Activated CD4-positive, alpha-beta T cell treated with anti-CD3 and anti-CD28 coated beads for 36 hours (primary cell): ENCODE data around the gene DPH1. TPM values are rescaled to one million over a fixed set of nuclear protein-coding genes. Genes with fewer than 3 reads are reported as not detected.
A peak's percentile ranks its signal among the peaks of the same experiment; 100 is the strongest.

Experiments used
- ATAC-seq: fragments of 200-7000 bp; cut with Tn5 transposase; one replicate; pipeline ENCODE4 v1.10.0; 2021; ENCODE audit warnings: mild to moderate bottlenecking, moderate library complexity
- CTCF ChIA-PET: fragments of 350-600 bp; sonication (Branson Sonifier 250); formaldehyde crosslinking; loops from one replicate; lab custom pipeline; 2021; ENCODE audit warnings: antibody characterized with exemption; lab: Charles Lee
- POLR2A ChIA-PET: fragments of 350-600 bp; sonication (Branson Sonifier 250); formaldehyde crosslinking; loops from one replicate; lab custom pipeline; 2021; ENCODE audit warnings: antibody characterized with exemption, inconsistent platforms; lab: Charles Lee
- DNase-seq: peaks from one replicate; pipeline ENCODE4 v3.0.0-alpha.2; 2020
- H3K27ac Mint-ChIP-seq: one replicate; pipeline ENCODE4 v1.8.0; 2021; ENCODE audit warnings: mixed read lengths
- H3K27me3 Mint-ChIP-seq: one replicate; pipeline ENCODE4 v1.8.0; 2021; ENCODE audit warnings: mixed read lengths
- H3K36me3 Mint-ChIP-seq: one replicate; pipeline ENCODE4 v1.8.0; 2021; ENCODE audit warnings: low read depth, mixed read lengths
- H3K4me1 Mint-ChIP-seq: one replicate; pipeline ENCODE4 v1.8.0; 2021; ENCODE audit warnings: mixed read lengths
- H3K4me3 Mint-ChIP-seq: one replicate; pipeline ENCODE4 v1.8.0; 2021; ENCODE audit warnings: mild to moderate bottlenecking, moderate library complexity, mixed read lengths
- H3K9me3 Mint-ChIP-seq: one replicate; pipeline ENCODE4 v1.8.0; 2021; ENCODE audit warnings: low read depth, mixed read lengths
- intact Hi-C, 2 experiments: fragments of 100-400 bp; cut with DNase I in 1 of 2; cut with micrococcal nuclease in 1 of 2; formaldehyde crosslinking; loops; one replicate each; pipeline versions ENCODE4 v1.14.2 to v1.15.1; 2022 to 2024; cut with DNase I, micrococcal nuclease
- total RNA-seq, 2 experiments: library from RNA; stranded (reverse); gene quantifications; one replicate each; pipeline ENCODE4 v1.2.3, GENCODE V29; 2021

The DPH1 gene
- total RNA-seq, 2 experiments from 2014 or later, result 29.1 to 37.0 TPM

- CTCF ChIA-PET, result interaction anchor here (1.2 kb wide), 1 partner anchor 10 kb away, joined by 3 read pairs; no protein-coding TSS in a partner anchor
- POLR2A ChIA-PET, result no interaction called here
- Mint-ChIP-seq H3K4me1 (peaks cover 22% of the 10 kb centered on the region), H3K27ac (no peak overlapping the region), H3K9me3 (no peaks in the 10 kb centered on the region), H3K4me3 (no peak overlapping the region), H3K27me3 (no peaks in the 10 kb centered on the region), H3K36me3 (peaks cover 48% of the 10 kb centered on the region)
- intact Hi-C loops, result loop anchor here in 1 of 2 experiments (5.0 kb wide), 1 partner anchor 187 kb away; no protein-coding TSS in a partner anchor
- ATAC-seq (no peak), DNase-seq (no peak)
Measured at GRCh38 chr17:2074919-2075318, 45.0 kb downstream of the DPH1 start.

DNA sequence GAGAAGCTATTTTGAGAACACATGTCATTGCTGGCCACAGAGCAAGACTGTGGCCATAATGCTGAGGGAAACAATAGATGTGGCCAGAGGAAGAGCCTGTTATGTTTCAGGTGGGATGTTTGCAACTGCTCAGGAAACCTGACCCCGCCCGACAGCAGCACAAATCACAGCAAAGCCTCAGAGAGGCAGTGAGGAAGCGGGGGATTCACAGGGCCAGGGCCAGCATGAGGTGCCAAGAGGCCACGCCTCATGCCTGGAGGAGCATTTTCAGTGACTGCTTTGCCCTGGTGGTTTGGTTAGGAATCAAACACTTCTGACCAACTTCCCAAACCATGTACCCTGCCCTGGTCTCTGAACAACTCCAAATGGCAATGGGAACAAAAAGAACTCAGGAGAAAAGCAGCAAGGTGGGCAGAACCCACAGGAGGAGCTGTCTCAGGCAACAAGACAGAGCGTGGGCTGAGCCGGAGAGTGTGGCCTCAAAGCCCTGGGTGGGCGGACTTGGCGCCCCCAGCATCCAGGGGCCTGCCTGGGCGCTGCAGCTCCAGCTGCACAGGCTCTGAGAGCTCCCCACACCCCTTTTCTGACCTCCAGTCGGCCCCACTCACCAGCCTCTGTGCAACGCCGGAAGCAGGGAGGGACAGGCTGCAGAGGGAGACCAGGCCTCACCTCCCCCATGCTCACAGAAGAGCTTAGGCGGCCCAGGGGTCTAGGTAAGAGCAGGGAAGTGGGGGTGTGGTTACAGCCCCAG is 45.6 kb downstream of the DPH1 start:
- Mint-ChIP-seq H3K27me3 (no peaks in the 10 kb centered on the region), H3K4me1 (peaks cover 17% of the 10 kb centered on the region), H3K36me3 (peaks cover 52% of the 10 kb centered on the region), H3K27ac (no peak overlapping the region), H3K9me3 (no peaks in the 10 kb centered on the region), H3K4me3 (no peak overlapping the region)
- no peak for ATAC-seq
- CTCF ChIA-PET, result no interaction called here
- POLR2A ChIA-PET, result no interaction called here
- no peak for DNase-seq
- intact Hi-C loops, result no loop called here

DNA sequence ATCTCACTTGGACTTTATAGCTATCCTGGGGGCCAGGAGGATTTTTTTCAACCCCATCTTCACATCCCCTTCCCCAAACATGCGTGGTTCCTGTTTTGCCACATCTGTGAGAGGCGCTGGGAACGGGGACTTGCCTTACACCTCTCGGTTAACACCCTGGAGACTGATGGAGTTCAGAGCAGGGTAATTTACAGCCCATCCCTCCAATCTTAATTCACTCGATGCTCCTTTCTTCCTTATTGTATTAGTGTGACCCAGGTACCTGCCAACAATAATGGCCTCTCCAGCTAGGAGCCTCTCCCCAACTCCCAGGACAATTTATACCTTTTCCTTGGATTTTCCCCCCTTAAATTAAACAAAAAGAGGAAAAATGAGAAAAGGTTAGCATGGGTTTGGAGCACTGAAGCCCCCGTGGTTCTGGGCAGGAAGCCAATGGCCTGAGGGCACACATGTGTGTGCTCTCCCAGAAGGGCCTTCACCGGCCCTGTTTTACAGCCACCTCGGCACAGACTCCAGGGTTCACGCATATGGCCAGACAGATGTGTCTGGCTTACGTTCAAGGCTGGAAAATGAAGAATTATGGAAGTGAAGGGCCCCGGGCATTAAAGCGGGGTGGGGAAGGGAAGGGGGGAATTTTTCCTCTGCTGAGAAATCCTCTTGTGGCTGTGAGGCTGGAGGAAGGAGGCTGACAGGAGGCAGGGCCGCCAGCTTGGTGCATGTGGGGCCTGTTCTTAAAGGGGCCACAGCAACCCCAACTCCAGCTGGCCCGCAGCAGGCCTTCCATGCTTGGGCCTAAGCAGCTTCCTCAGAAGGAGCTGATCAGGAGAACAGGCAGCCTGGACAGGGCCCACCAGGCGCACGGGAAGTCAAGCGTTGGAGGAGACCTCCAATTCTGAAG is 46.4 kb downstream of the DPH1 start:
- CTCF ChIA-PET, result interaction anchor here (0.6 kb wide), 1 partner anchor 56 kb away, joined by 3 read pairs; no protein-coding TSS in a partner anchor
- H3K27me3 Mint-ChIP-seq, result no peaks in the 10 kb centered on the region
- peaks cover 53% of the 10 kb centered on the region for H3K36me3 Mint-ChIP-seq
- H3K9me3 Mint-ChIP-seq, result no peaks in the 10 kb centered on the region
- intact Hi-C loops, result no loop called here
- H3K4me1 Mint-ChIP-seq, result peaks cover 8% of the 10 kb centered on the region
- POLR2A ChIA-PET, result no interaction called here
- DNase-seq (no peak), ATAC-seq (no peak)
- H3K27ac Mint-ChIP-seq, result no peak overlapping the region
- H3K4me3 Mint-ChIP-seq, result no peak overlapping the region

GRCh38 chr17:2077040-2077439 is 47.1 kb downstream of the DPH1 start:
- Mint-ChIP-seq H3K4me1 (peaks cover 10% of the 10 kb centered on the region), H3K4me3 (no peak overlapping the region), H3K27ac (no peak overlapping the region), H3K36me3 (peaks cover 52% of the 10 kb centered on the region), H3K9me3 (no peaks in the 10 kb centered on the region), H3K27me3 (no peaks in the 10 kb centered on the region)
- no peak for ATAC-seq
- intact Hi-C loops, result no loop called here
- CTCF ChIA-PET, result interaction anchor here (0.6 kb wide), 1 partner anchor 57 kb away, joined by 3 read pairs; no protein-coding TSS in a partner anchor
- no peak for DNase-seq
- POLR2A ChIA-PET, result no interaction called here

DNA sequence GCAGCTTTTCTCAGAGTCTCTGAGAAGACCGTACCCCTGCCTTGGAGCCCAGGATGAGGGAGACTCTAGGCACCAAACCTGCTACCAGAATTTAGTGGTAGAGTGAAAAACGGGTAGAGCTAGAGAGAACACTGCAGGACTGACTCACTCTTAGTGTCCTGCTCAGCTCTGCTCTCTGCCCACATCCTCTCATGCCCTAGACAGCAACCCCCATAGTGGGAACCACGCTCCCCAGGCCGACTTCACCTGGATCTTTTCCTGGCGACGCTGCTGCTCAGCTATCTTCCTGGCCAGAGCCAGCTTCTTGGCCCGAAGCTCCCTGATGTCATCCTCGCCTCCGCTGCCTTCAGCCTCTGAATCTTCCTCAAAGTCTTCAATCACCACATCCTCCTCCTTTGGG is 51.6 kb downstream of the DPH1 start:
- no peak for DNase-seq
- Mint-ChIP-seq H3K27me3 (no peaks in the 10 kb centered on the region), H3K9me3 (no peaks in the 10 kb centered on the region), H3K27ac (no peak overlapping the region), H3K36me3 (peaks cover 48% of the 10 kb centered on the region), H3K4me3 (no peak overlapping the region), H3K4me1 (peaks cover 27% of the 10 kb centered on the region)
- intact Hi-C loops, result no loop called here
- ChIA-PET CTCF (interaction anchor here (1.2 to 1.5 kb wide), 2 partner anchors 12 to 15 kb away, joined by 3 to 6 read pairs; no protein-coding TSS in a partner anchor), POLR2A (interaction anchor here (1.1 kb wide), 1 partner anchor 8 kb away, joined by 4 read pairs; no protein-coding TSS in a partner anchor)
- peak; percentile 40 for ATAC-seq

GRCh38 chr17:2082003-2082781 is 52.2 kb downstream of the DPH1 start:
- ATAC-seq (peak; percentile 23), DNase-seq (no peak)
- no peak overlapping the region for H3K27ac Mint-ChIP-seq
- no peaks in the 10 kb centered on the region for H3K9me3 Mint-ChIP-seq
- intact Hi-C loops, result no loop called here
- H3K27me3 Mint-ChIP-seq, result no peaks in the 10 kb centered on the region
- peaks cover 33% of the 10 kb centered on the region for H3K4me1 Mint-ChIP-seq
- no peak overlapping the region for H3K4me3 Mint-ChIP-seq
- H3K36me3 Mint-ChIP-seq, result peaks cover 50% of the 10 kb centered on the region
- CTCF ChIA-PET, result interaction anchor here (1.2 to 1.5 kb wide), 3 partner anchors 12 to 20 kb away, joined by 3 to 6 read pairs (median 5); no protein-coding TSS in a partner anchor
- POLR2A ChIA-PET, result interaction anchor here (1.1 kb wide), 1 partner anchor 7 kb away, joined by 4 read pairs; no protein-coding TSS in a partner anchor

- Mint-ChIP-seq H3K27ac (no peak overlapping the region), H3K4me3 (no peak overlapping the region), H3K4me1 (peaks cover 47% of the 10 kb centered on the region), H3K9me3 (no peaks in the 10 kb centered on the region), H3K27me3 (no peaks in the 10 kb centered on the region), H3K36me3 (peaks cover 43% of the 10 kb centered on the region)
- ChIA-PET POLR2A (no interaction called here), CTCF (interaction anchor here (0.8 to 1.2 kb wide), 2 partner anchors 25 to 180 kb away, joined by 3 to 5 read pairs; no protein-coding TSS in a partner anchor)
- intact Hi-C loops, result no loop called here
- no peak for ATAC-seq
- no peak for DNase-seq
Measured at GRCh38 chr17:2083613-2084035, 53.7 kb downstream of the DPH1 start.

- no peak for ATAC-seq
- CTCF ChIA-PET, result interaction anchor here (0.8 to 1.2 kb wide), 2 partner anchors 26 to 179 kb away, joined by 3 to 5 read pairs; no protein-coding TSS in a partner anchor
- intact Hi-C loops, result no loop called here
- DNase-seq, result no peak
- Mint-ChIP-seq H3K4me3 (no peak overlapping the region), H3K9me3 (no peaks in the 10 kb centered on the region), H3K4me1 (peaks cover 53% of the 10 kb centered on the region), H3K27me3 (no peaks in the 10 kb centered on the region), H3K27ac (no peak overlapping the region), H3K36me3 (peaks cover 41% of the 10 kb centered on the region)
- POLR2A ChIA-PET, result interaction anchor here (0.6 kb wide), 1 partner anchor 23 kb away, joined by 3 read pairs; no protein-coding TSS in a partner anchor
Measured at GRCh38 chr17:2084036-2084765, 54.2 kb downstream of the DPH1 start.

DNA sequence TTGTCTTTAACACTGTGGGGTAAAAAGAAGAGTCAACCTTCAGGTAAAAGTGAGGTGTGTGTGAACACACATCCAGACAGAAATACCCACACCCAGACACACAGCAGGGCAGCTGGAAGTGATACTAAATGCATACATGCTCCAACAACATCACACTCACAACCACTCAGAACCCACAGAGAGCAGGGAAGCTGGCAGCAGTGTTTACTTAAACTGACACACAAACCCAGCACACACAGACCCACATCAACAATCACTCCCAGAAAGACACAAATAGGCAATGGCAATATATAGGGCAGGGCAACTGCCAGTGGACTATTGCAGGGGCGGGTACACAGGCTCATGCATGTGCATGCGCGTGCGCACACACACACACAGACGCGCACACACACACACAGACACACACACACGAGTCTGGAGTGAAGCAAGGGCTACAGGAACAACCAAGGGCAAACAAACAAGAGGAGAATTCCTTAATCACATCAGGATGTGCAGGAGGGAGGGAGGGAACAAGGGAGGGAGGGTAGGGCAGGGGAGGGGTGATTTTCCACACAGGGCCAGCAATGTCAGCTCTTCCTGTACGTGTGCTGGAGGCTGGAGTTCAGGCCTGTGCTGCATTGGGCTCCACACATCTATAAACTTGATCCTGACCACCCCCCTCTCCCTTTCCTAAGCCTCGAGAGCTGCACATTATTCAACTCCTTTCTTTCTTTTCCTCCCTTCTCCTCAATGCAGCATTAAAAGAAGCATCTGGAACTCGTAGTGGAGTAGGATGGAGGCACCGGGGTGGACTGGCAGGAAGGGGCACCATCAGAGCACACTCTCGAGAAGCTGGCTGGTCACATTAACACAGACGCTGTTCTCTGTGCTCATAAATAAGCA is 55.1 kb downstream of the DPH1 start:
- CTCF ChIA-PET, result interaction anchor here (0.7 to 0.9 kb wide), 2 partner anchors 19 to 263 kb away, joined by 3 read pairs; no protein-coding TSS in a partner anchor
- Mint-ChIP-seq H3K4me3 (no peak overlapping the region), H3K4me1 (peaks cover 61% of the 10 kb centered on the region), H3K9me3 (no peaks in the 10 kb centered on the region), H3K27ac (no peak overlapping the region), H3K36me3 (peaks cover 37% of the 10 kb centered on the region), H3K27me3 (no peaks in the 10 kb centered on the region)
- POLR2A ChIA-PET, result interaction anchor here (0.6 kb wide), 1 partner anchor 13 kb away, joined by 3 read pairs; no protein-coding TSS in a partner anchor
- DNase-seq, result no peak
- intact Hi-C loops, result loop anchor here in 1 of 2 experiments (5.0 kb wide), 1 partner anchor 33 kb away; no protein-coding TSS in a partner anchor
- no peak for ATAC-seq
